Hepatocyte (in vitro differentiated cells): Measurements from ENCODE around the gene DPH2.

ENCODE experiments used
- CTCF ChIP-seq: fragments of 200-600 bp; sonication (generic); IDR thresholded peaks from 2 replicates; pipeline ENCODE4 v1.5.1; 2016; ENCODE audit warnings: antibody characterized with exemption, mild to moderate bottlenecking; ENCODE audit not compliant: poor library complexity
- EZH2 ChIP-seq: fragments of 200-600 bp; sonication (generic); IDR thresholded peaks from 2 replicates; pipeline ENCODE4 v1.6.1; 2016; ENCODE audit warnings: antibody characterized with exemption, mild to moderate bottlenecking, borderline replicate concordance
- EZH2phosphoT487 ChIP-seq: fragments of 200-600 bp; sonication (generic); IDR thresholded peaks from one replicate; pipeline ENCODE4 v1.6.1; 2018; ENCODE audit warnings: antibody characterized with exemption, mild to moderate bottlenecking, low read depth, moderate library complexity; ENCODE audit not compliant: unreplicated experiment, severe bottlenecking

DNA sequence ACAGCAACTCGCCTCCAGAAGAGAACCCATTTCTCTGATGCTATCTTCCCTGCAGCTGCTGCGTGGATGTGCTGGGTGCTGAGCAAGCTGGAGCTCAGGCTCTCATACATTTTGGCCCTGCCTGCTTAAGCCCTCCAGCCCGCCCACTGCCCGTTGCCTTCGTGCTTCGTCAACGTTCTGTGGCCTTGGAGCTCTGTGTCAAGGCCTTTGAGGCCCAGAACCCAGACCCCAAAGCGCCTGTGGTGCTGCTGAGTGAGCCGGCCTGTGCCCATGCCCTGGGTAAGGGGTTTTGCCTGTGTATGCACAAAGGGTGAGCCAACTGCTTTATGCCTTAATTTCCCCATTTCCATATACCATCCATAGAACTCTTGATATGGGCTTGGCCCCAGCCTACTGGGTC is 1.1 kb downstream of the DPH2 start:
- TF ChIP-seq CTCF (no peak), EZH2 (no peak), EZH2phosphoT487 (no peak)
